ENCODE data around the gene COLEC11.
"Not testable (repeated sequence)": the region's sequence is repeated elsewhere in the genome, so short reads cannot be mapped to it uniquely, and the experiment has no call there.

The COLEC11 gene

GRCh38 chr2:3575534-3576262 lies 19.2 kb upstream of the COLEC11 start:
- TF ChIP-seq CTCF (IDR thresholded peaks at IDR 0.05; ENCODE audit: low read depth, low read length, missing control alignments) = no peak
- DNase-seq (ENCODE audit: low read depth) = no peak
- peak overlapping the region; percentile 99 for H3K4me3 ChIP-seq (ENCODE audit: low read depth, low read length)

GRCh38 chr2:3576263-3576630 lies 18.7 kb upstream of the COLEC11 start:
- H3K4me3 ChIP-seq (ENCODE audit: low read depth, low read length) = peak overlapping the region; percentile 99
- DNase-seq (ENCODE audit: low read depth) = not testable (repeated sequence)

- DNase-seq (ENCODE audit: low read depth) = no peak
- TF ChIP-seq CTCF (IDR thresholded peaks at IDR 0.05; ENCODE audit: low read depth, low read length, missing control alignments) = no peak
- no peak overlapping the region; the same call in 1 of the 2 replicates for H3K4me3 ChIP-seq (ENCODE audit: low read depth, low read length)
Measured at GRCh38 chr2:3578987-3579386, 15.9 kb upstream of the COLEC11 start.

- DNase-seq (ENCODE audit: low read depth) = no peak
- H3K4me3 ChIP-seq (ENCODE audit: low read depth, low read length) = no peak overlapping the region
- no peak for TF ChIP-seq CTCF (IDR thresholded peaks at IDR 0.05; ENCODE audit: low read depth, low read length, missing control alignments)
Measured at GRCh38 chr2:3580449-3580848, 14.5 kb upstream of the COLEC11 start.

GRCh38 chr2:3581367-3582262 lies 13.3 kb upstream of the COLEC11 start:
- DNase-seq (ENCODE audit: low read depth) = no peak
- TF ChIP-seq CTCF (IDR thresholded peaks at IDR 0.05; ENCODE audit: low read depth, low read length, missing control alignments) = no peak
- H3K4me3 ChIP-seq (ENCODE audit: low read depth, low read length) = no peak overlapping the region

- H3K4me3 ChIP-seq (ENCODE audit: low read depth, low read length) = no peak overlapping the region
- no peak for TF ChIP-seq CTCF (IDR thresholded peaks at IDR 0.05; ENCODE audit: low read depth, low read length, missing control alignments)
- no peak for DNase-seq (ENCODE audit: low read depth)
Measured at GRCh38 chr2:3584076-3584475, 10.8 kb upstream of the COLEC11 start.

GRCh38 chr2:3584608-3585260 lies 10.2 kb upstream of the COLEC11 start:
- H3K4me3 ChIP-seq (ENCODE audit: low read depth, low read length) = no peak overlapping the region
- DNase-seq (ENCODE audit: low read depth) = no peak
- no peak for TF ChIP-seq CTCF (IDR thresholded peaks at IDR 0.05; ENCODE audit: low read depth, low read length, missing control alignments)

Data from GM12864 (cell line).